Peyer's patch (tissue), 4 donors: ENCODE data around the gene FBXO38.

Experiments used
- POLR2A ChIP-seq, 2 donors: fragments of 450-650 bp; IDR thresholded peaks; one replicate each; pipeline ENCODE4 v1.5.1; 2017; ENCODE audit warnings: antibody characterized with exemption in 2 of 2, mild to moderate bottlenecking in 2 of 2, moderate library complexity in 2 of 2
- TF ChIP-seq, protein P1 (sequence below), 6 experiments: fragments of 450-650 bp in 4 of 6; fragments of 200-600 bp in 2 of 6; sonication (generic) in 1 of 6; IDR thresholded peaks; one replicate each; pipeline ENCODE4 v1.5.1; 2017 to 2019; ENCODE audit warnings: antibody characterized with exemption in 6 of 6, mild to moderate bottlenecking in 3 of 6, moderate library complexity in 1 of 6

- no peak for TF ChIP-seq POLR2A (IDR thresholded peaks at IDR 0.05)
- TF ChIP-seq, protein P1, sequence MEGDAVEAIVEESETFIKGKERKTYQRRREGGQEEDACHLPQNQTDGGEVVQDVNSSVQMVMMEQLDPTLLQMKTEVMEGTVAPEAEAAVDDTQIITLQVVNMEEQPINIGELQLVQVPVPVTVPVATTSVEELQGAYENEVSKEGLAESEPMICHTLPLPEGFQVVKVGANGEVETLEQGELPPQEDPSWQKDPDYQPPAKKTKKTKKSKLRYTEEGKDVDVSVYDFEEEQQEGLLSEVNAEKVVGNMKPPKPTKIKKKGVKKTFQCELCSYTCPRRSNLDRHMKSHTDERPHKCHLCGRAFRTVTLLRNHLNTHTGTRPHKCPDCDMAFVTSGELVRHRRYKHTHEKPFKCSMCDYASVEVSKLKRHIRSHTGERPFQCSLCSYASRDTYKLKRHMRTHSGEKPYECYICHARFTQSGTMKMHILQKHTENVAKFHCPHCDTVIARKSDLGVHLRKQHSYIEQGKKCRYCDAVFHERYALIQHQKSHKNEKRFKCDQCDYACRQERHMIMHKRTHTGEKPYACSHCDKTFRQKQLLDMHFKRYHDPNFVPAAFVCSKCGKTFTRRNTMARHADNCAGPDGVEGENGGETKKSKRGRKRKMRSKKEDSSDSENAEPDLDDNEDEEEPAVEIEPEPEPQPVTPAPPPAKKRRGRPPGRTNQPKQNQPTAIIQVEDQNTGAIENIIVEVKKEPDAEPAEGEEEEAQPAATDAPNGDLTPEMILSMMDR (IDR thresholded peaks at IDR 0.05) = no peak
These were observed 33.2 kb downstream of the FBXO38 start for GRCh38 chr5:148416921-148417320.
